MM.1S (cell line): Measurements from ENCODE around the gene POLG2.
"Not testable (repeated sequence)": the region's sequence is repeated elsewhere in the genome, so short reads cannot be mapped to it uniquely, and the experiment has no call there.

ENCODE experiments used
- DNase-seq: peaks from one replicate; pipeline ENCODE4 v3.0.0-alpha.2; 2015
- H2AFZ ChIP-seq: fragments of 300-600 bp; sonication (generic); 2 replicates; pipeline ENCODE4 v1.6.0; 2016; ENCODE audit warnings: antibody characterized with exemption, low read length
- H3F3A ChIP-seq: fragments of 300-600 bp; sonication (generic); 2 replicates; pipeline ENCODE4 v1.6.1; 2016; ENCODE audit warnings: mild to moderate bottlenecking, antibody characterized with exemption, low read length, moderate library complexity, mixed read lengths; ENCODE audit not compliant: insufficient read depth
- H3K27ac ChIP-seq: fragments of 300-600 bp; sonication (generic); 2 replicates; pipeline ENCODE4 v1.5.1; 2016; ENCODE audit warnings: mild to moderate bottlenecking, low read length
- H3K27me3 ChIP-seq: fragments of 300-600 bp; sonication (generic); replicated peaks from 2 replicates; pipeline ENCODE4 v1.6.0; 2016; ENCODE audit warnings: low read length; ENCODE audit not compliant: insufficient read depth
- H3K36me3 ChIP-seq: fragments of 300-600 bp; sonication (generic); replicated peaks from 2 replicates; pipeline ENCODE4 v1.6.1; 2016; ENCODE audit warnings: mild to moderate bottlenecking, low read length, mixed read lengths; ENCODE audit not compliant: insufficient read depth
- H3K4me1 ChIP-seq: fragments of 300-600 bp; sonication (generic); 2 replicates; pipeline ENCODE4 v1.6.1; 2016; ENCODE audit warnings: low read length, mixed read lengths
- H3K4me2 ChIP-seq: fragments of 300-600 bp; sonication (generic); 2 replicates; pipeline ENCODE4 v1.6.0; 2016; ENCODE audit warnings: low read depth, low read length
- H3K4me3 ChIP-seq: fragments of 300-600 bp; sonication (generic); 2 replicates; pipeline ENCODE4 v1.5.1; 2016; ENCODE audit warnings: low read length, mixed read lengths
- H3K79me2 ChIP-seq: fragments of 300-600 bp; sonication (generic); 2 replicates; pipeline ENCODE4 v1.6.1; 2016; ENCODE audit warnings: mixed run types, low read length, mixed read lengths
- H3K9ac ChIP-seq: fragments of 300-600 bp; sonication (generic); 2 replicates; pipeline ENCODE4 v1.6.1; 2016; ENCODE audit warnings: low read length, mixed read lengths
- H3K9me2 ChIP-seq: fragments of 300-600 bp; sonication (generic); replicated peaks from 2 replicates; pipeline ENCODE4 v1.6.1; 2016; ENCODE audit warnings: mild to moderate bottlenecking, low read length, mixed read lengths; ENCODE audit not compliant: insufficient read depth
- H3K9me3 ChIP-seq: fragments of 300-600 bp; sonication (generic); replicated peaks from 2 replicates; pipeline ENCODE4 v1.6.1; 2016; ENCODE audit warnings: mild to moderate bottlenecking, low read length, mixed read lengths; ENCODE audit not compliant: insufficient read depth
- H4K20me1 ChIP-seq: fragments of 300-600 bp; sonication (generic); 2 replicates; pipeline ENCODE4 v1.6.1; 2016; ENCODE audit warnings: mild to moderate bottlenecking, low read length, moderate library complexity, mixed read lengths; ENCODE audit not compliant: insufficient read depth
- EZH2 ChIP-seq: fragments of 300-600 bp; sonication (generic); optimal IDR thresholded peaks from 2 replicates; pipeline ENCODE3; 2017; ENCODE audit warnings: low read depth, mild to moderate bottlenecking, antibody characterized with exemption, low read length, mixed read lengths
- EZH2phosphoT487 ChIP-seq: fragments of 300-600 bp; sonication (generic); IDR thresholded peaks from 2 replicates; pipeline ENCODE4 v1.6.1; 2018; ENCODE audit warnings: antibody characterized with exemption, low read length
- TF ChIP-seq, protein P1 (sequence below): fragments of 300-600 bp; sonication (generic); IDR thresholded peaks from 2 replicates; pipeline ENCODE4 v1.5.1; 2016; ENCODE audit warnings: antibody characterized with exemption, low read length, mixed read lengths

Gene POLG2

DNA sequence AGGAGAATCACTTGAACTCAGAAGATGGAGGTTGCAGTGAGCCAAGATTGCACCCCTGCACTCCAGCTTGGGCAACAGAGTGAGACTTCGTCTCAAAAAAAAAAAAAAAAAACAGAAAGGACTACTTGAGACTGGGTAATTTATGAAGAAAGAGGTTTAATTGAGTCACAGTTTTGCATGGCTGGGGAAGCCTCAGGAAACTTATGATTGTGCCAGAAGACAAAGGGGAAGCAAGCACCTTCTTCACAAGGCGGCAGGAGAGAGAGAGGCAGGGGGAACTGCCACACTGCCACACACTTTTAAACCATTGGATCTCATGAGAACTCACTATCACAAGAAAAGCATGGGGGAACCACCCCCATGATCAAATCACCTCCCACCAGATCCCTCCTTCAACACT, 56.9 kb downstream of the POLG2 start:
- Histone ChIP-seq H3K9ac (no peak overlapping the region), H3K9me3 (no peaks in the 10 kb centered on the region), H3K4me3 (no peak overlapping the region), H3K4me2 (no peak overlapping the region), H3K79me2 (no peaks in the 10 kb centered on the region), H3K36me3 (no peaks in the 10 kb centered on the region), H3K27me3 (no peaks in the 10 kb centered on the region), H3K9me2 (no peaks in the 10 kb centered on the region), H2AFZ (no peak overlapping the region), H3K4me1 (peaks cover 15% of the 10 kb centered on the region), H4K20me1 (no peaks in the 10 kb centered on the region), H3F3A (no peaks in the 10 kb centered on the region), H3K27ac (no peak overlapping the region)
- DNase-seq = no peak
- TF ChIP-seq, protein P1, sequence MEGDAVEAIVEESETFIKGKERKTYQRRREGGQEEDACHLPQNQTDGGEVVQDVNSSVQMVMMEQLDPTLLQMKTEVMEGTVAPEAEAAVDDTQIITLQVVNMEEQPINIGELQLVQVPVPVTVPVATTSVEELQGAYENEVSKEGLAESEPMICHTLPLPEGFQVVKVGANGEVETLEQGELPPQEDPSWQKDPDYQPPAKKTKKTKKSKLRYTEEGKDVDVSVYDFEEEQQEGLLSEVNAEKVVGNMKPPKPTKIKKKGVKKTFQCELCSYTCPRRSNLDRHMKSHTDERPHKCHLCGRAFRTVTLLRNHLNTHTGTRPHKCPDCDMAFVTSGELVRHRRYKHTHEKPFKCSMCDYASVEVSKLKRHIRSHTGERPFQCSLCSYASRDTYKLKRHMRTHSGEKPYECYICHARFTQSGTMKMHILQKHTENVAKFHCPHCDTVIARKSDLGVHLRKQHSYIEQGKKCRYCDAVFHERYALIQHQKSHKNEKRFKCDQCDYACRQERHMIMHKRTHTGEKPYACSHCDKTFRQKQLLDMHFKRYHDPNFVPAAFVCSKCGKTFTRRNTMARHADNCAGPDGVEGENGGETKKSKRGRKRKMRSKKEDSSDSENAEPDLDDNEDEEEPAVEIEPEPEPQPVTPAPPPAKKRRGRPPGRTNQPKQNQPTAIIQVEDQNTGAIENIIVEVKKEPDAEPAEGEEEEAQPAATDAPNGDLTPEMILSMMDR = no peak
- TF ChIP-seq EZH2phosphoT487 (no peak), EZH2 (no peak)

DNA sequence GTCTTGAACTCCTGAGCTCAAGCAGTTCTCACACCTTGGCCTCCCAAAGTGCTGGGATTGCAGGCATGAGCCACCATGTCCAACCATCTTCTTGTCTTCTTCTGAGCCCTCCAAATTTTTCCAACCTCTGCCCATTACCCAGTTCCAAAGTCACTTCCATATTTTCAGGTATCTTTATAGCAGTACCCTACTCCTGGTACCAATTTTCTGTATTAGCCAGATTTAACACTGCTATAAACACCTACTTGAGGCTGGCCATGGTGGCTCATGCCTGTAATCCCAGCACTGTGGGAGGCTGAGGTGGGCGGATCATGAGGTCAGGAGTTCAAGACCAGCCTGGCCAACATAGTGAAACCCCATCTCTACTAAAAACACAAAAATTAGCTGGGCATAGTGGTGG, 57.3 kb downstream of the POLG2 start:
- H3K9me2 ChIP-seq, DNase-seq, H3K27me3 ChIP-seq, H4K20me1 ChIP-seq, H3F3A ChIP-seq, H3K36me3 ChIP-seq, H3K4me2 ChIP-seq, H3K4me3 ChIP-seq, H3K27ac ChIP-seq, H3K9ac ChIP-seq, H3K9me3 ChIP-seq, H2AFZ ChIP-seq, H3K79me2 ChIP-seq: not testable (repeated sequence)
- peaks cover 15% of the 10 kb centered on the region for H3K4me1 ChIP-seq

- Histone ChIP-seq H3K4me2 (no peak overlapping the region), H3F3A (no peaks in the 10 kb centered on the region), H3K36me3 (no peaks in the 10 kb centered on the region), H4K20me1 (no peaks in the 10 kb centered on the region), H3K79me2 (no peaks in the 10 kb centered on the region), H2AFZ (no peak overlapping the region), H3K4me1 (peaks cover 15% of the 10 kb centered on the region), H3K9me3 (no peaks in the 10 kb centered on the region), H3K4me3 (no peak overlapping the region), H3K27me3 (no peaks in the 10 kb centered on the region), H3K9me2 (no peaks in the 10 kb centered on the region), H3K27ac (no peak overlapping the region), H3K9ac (no peak overlapping the region)
- no peak for DNase-seq
- TF ChIP-seq, protein P1 = no peak
- TF ChIP-seq EZH2phosphoT487 (no peak), EZH2 (no peak)
Measured at GRCh38 chr17:64437944-64438525, 58.8 kb downstream of the POLG2 start.

DNA sequence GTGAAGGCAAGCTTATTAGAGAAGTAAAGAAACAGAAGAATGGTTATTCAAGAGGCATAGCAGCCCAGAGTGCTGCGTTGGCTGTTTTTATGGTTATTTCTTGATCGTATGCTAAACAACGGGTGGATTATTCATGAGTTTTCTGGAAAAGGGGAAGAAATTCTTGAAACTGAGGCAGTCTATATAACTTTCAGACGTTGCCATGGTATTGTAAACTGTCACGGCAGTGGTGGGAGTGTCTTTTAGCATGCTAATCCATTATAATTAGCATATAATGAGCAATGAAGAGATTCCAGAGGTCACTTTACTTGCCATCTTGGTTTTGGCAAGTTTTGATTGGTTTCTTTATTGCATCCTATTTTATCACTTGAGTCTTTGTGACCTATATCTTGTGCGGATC, 65.3 kb downstream of the POLG2 start:
- Histone ChIP-seq H3K27me3 (no peaks in the 10 kb centered on the region), H3K79me2 (no peaks in the 10 kb centered on the region), H3K36me3 (no peaks in the 10 kb centered on the region), H3K4me2 (no peak overlapping the region), H3K9ac (no peak overlapping the region), H2AFZ (no peak overlapping the region), H3F3A (no peaks in the 10 kb centered on the region), H3K4me1 (no peaks in the 10 kb centered on the region), H3K9me2 (no peaks in the 10 kb centered on the region), H3K9me3 (no peaks in the 10 kb centered on the region), H4K20me1 (no peaks in the 10 kb centered on the region), H3K27ac (no peak overlapping the region), H3K4me3 (no peak overlapping the region)
- TF ChIP-seq EZH2 (no peak), EZH2phosphoT487 (no peak)
- TF ChIP-seq, protein P1 = no peak
- no peak for DNase-seq

DNA sequence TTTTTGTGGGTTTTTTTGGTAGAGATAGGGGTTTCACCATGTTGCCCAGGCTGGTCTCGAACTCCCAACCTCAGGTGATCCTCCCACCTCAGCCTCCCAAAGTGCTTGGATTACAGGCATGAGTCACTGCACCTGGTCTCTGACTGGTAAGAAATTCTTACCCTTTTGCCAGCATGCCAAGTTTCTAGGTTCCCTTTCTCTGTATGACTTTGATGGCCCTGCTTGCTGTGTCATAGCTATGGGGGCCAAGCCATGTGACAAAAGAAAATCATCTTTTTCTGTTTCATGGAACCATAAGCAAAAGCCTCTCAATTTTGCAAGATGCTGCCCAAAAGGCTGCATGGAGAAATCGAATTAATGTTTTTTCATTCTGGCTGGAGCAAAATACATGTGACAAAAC, 66.8 kb downstream of the POLG2 start:
- H3K9me3 ChIP-seq, H3K27me3 ChIP-seq, H3K79me2 ChIP-seq, H3K36me3 ChIP-seq, H3K4me2 ChIP-seq, H3F3A ChIP-seq, H3K9me2 ChIP-seq, H3K4me3 ChIP-seq, H3K9ac ChIP-seq, H2AFZ ChIP-seq, H3K4me1 ChIP-seq, H4K20me1 ChIP-seq, DNase-seq, H3K27ac ChIP-seq: not testable (repeated sequence)
